B cell (primary cell): ENCODE data around the gene ELMOD3.

ENCODE experiments used
- EZH2 ChIP-seq: IDR thresholded peaks from 2 replicates; pipeline ENCODE4 v1.6.1; 2012; ENCODE audit warnings: borderline replicate concordance, low read depth, mild to moderate bottlenecking, moderate library complexity, low read length; ENCODE audit not compliant: insufficient read depth, poor library complexity, severe bottlenecking
- TF ChIP-seq, protein P1 (sequence below): fragments of 200-600 bp; IDR thresholded peaks from one replicate; pipeline ENCODE4 v1.8.0; 2022; ENCODE audit warnings: antibody characterized with exemption, mild to moderate bottlenecking

DNA sequence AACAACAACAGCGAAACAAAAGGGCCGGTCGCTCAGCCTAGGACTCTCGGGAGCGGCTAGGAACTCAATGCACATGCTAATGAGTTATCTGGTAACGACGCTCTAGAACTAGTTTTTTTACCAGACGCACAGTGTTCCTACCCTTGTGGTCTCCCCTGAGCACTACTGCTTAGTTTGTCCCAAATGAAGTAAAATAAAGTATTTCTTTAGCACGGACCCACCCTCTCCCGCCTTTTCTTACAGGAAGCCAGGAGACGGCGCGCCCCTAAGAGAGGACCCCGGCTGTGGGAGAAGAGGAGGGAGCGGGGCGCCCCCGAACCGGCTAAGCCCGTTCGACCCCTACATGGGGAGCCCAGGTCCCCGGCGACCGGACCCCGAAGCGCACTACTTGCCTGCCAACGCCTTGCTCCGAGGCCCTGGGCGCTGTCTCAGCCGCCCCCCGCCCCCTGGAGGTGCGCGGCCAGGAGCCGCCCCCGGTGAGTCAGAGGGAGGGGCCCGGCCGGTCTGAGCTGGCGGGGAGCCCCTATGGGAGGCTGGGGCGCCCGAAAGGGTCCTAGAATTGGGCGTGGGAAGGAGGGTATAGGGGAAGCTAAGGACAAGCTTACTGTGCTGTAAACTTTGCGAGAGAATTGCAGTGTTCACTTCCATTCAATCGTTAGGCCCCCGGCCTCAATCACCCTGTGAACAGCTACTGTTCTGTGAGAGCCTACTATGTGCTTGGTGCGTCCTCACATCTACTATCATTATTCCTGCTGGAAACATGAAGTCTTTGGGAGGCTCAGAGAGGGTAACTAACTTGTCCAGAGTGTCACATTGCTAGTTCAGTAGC lies 59.2 kb downstream of the ELMOD3 start:
- TF ChIP-seq, protein P1, sequence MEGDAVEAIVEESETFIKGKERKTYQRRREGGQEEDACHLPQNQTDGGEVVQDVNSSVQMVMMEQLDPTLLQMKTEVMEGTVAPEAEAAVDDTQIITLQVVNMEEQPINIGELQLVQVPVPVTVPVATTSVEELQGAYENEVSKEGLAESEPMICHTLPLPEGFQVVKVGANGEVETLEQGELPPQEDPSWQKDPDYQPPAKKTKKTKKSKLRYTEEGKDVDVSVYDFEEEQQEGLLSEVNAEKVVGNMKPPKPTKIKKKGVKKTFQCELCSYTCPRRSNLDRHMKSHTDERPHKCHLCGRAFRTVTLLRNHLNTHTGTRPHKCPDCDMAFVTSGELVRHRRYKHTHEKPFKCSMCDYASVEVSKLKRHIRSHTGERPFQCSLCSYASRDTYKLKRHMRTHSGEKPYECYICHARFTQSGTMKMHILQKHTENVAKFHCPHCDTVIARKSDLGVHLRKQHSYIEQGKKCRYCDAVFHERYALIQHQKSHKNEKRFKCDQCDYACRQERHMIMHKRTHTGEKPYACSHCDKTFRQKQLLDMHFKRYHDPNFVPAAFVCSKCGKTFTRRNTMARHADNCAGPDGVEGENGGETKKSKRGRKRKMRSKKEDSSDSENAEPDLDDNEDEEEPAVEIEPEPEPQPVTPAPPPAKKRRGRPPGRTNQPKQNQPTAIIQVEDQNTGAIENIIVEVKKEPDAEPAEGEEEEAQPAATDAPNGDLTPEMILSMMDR = no peak
- no peak for TF ChIP-seq EZH2
